ENCODE data around the gene SUSD6. TPM values are rescaled to one million over a fixed set of nuclear protein-coding genes. Genes with fewer than 3 reads are reported as not detected.

Gene SUSD6
- total RNA-seq, 1 donor from 2014 or later = 13.7 TPM

GRCh38 chr14:69663300-69663643, 51.9 kb downstream of the SUSD6 start:
- no peaks in the 10 kb centered on the region for H3K9me3 Mint-ChIP-seq
- no peak overlapping the region for H3K27ac Mint-ChIP-seq (ENCODE audit: unreplicated experiment)
- H3K4me3 Mint-ChIP-seq = no peak overlapping the region
- H3K4me1 Mint-ChIP-seq = peaks cover 11% of the 10 kb centered on the region
- TF ChIP-seq CTCF (conservative IDR thresholded peaks at IDR 0.05) = no peak
- H3K36me3 Mint-ChIP-seq (ENCODE audit: low read depth) = peaks cover 2% of the 10 kb centered on the region
- no peak for DNase-seq (ENCODE audit: low read depth, low spot score)
- H3K27me3 Mint-ChIP-seq (ENCODE audit: low read depth) = no peaks in the 10 kb centered on the region

DNA sequence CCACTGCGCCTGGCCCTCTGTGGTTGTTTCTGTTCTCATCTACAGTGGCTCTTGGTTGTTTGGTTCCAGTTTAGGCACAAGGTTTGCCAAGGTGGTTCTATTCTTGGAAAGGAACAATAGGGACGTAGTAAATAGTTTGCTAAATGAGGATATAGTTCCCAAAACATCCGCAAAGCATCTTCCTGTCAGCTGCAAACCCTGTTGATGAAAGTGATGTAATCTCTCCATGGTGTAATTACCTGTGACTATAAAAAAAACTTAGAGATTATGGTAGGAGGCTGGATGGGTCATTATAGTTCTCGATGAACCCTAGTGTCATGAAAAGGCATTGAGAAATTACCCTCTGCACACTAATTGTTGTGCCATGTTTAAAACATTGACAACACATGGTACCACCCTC, 52.9 kb downstream of the SUSD6 start:
- Mint-ChIP-seq H3K27me3 (ENCODE audit: low read depth) (no peaks in the 10 kb centered on the region), H3K4me3 (no peak overlapping the region), H3K9me3 (no peaks in the 10 kb centered on the region), H3K27ac (ENCODE audit: unreplicated experiment) (no peak overlapping the region), H3K36me3 (ENCODE audit: low read depth) (peaks cover 2% of the 10 kb centered on the region), H3K4me1 (peaks cover 7% of the 10 kb centered on the region)
- DNase-seq (ENCODE audit: low read depth, low spot score) = no peak
- TF ChIP-seq CTCF (conservative IDR thresholded peaks at IDR 0.05) = no peak

GRCh38 chr14:69664865-69665526, 53.6 kb downstream of the SUSD6 start:
- H3K27ac Mint-ChIP-seq (ENCODE audit: unreplicated experiment) = no peak overlapping the region
- no peak for DNase-seq (ENCODE audit: low read depth, low spot score)
- no peak for TF ChIP-seq CTCF (conservative IDR thresholded peaks at IDR 0.05)
- no peak overlapping the region for H3K4me3 Mint-ChIP-seq
- peaks cover 12% of the 10 kb centered on the region for H3K4me1 Mint-ChIP-seq
- no peaks in the 10 kb centered on the region for H3K9me3 Mint-ChIP-seq
- H3K27me3 Mint-ChIP-seq (ENCODE audit: low read depth) = no peaks in the 10 kb centered on the region
- peaks cover 2% of the 10 kb centered on the region for H3K36me3 Mint-ChIP-seq (ENCODE audit: low read depth)

DNA sequence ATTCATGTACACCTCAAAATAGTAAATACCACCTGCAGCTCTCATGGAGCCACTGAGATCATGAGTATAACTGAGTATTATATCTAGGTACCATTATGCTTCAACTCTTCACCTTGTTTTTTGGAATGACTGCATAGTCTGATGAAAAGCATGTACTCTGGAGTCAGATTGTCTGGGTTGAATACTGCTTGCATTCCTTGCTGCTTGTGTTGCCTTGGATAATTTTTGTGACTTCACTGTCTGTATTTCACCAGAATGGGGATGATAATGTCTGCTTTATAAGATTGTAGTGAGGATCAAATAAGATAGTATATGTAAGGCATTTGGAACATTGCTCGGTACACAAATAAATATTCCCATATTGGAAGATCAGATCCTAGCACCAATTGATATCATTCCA, 54.2 kb downstream of the SUSD6 start:
- no peak overlapping the region for H3K4me3 Mint-ChIP-seq

DNA sequence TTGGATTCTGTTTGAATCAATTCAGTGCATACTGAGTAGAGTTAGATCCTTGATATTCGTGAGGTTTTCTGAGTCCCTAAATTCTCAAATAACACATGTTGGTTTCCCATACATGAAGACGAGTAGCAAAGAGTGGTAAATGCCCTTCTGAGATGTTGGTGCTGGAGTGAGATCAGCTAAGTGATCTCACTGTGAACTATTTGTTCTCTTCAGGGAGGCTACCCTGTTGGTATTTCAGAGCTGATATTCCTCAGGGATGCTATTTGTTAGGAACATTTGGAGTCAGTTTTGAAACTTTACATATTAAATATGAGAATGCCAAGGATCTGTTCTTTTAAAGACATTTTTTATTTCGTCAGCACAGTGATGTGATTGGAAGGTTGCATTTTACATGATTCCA, 54.7 kb downstream of the SUSD6 start:
- Mint-ChIP-seq H3K9me3 (no peaks in the 10 kb centered on the region), H3K4me1 (peaks cover 16% of the 10 kb centered on the region), H3K27ac (ENCODE audit: unreplicated experiment) (no peak overlapping the region)

More for the DNA sequence above, 54.2 kb downstream of the SUSD6 start:
- H3K27ac Mint-ChIP-seq (ENCODE audit: unreplicated experiment) = no peak overlapping the region
- H3K4me1 Mint-ChIP-seq = peaks cover 12% of the 10 kb centered on the region
- no peak for TF ChIP-seq CTCF (conservative IDR thresholded peaks at IDR 0.05)
- peaks cover 2% of the 10 kb centered on the region for H3K36me3 Mint-ChIP-seq (ENCODE audit: low read depth)
- H3K27me3 Mint-ChIP-seq (ENCODE audit: low read depth) = no peaks in the 10 kb centered on the region
- no peak for DNase-seq (ENCODE audit: low read depth, low spot score)
- no peaks in the 10 kb centered on the region for H3K9me3 Mint-ChIP-seq

More for the DNA sequence above, 54.7 kb downstream of the SUSD6 start:
- peaks cover 2% of the 10 kb centered on the region for H3K36me3 Mint-ChIP-seq (ENCODE audit: low read depth)
- H3K27me3 Mint-ChIP-seq (ENCODE audit: low read depth) = no peaks in the 10 kb centered on the region
- no peak for DNase-seq (ENCODE audit: low read depth, low spot score)
- no peak for TF ChIP-seq CTCF (conservative IDR thresholded peaks at IDR 0.05)
- no peak overlapping the region for H3K4me3 Mint-ChIP-seq

Measured in neural crest cell (in vitro differentiated cells).